ENCODE data around the gene SPAAR.

GRCh38 chr9:35899021-35899420 lies 10.3 kb upstream of the SPAAR start:
- TF ChIP-seq CTCF (IDR thresholded peaks at IDR 0.05; ENCODE audit: insufficient read depth, low read length, poor library complexity, severe bottlenecking), result no peak
- TF ChIP-seq EZH2phosphoT487 (conservative IDR thresholded peaks at IDR 0.05; ENCODE audit: low read length), result no peak

Data from SU-DHL-6 (cell line).